Endometrial microvascular endothelial cells (primary cell): ENCODE results near the gene PUM1. TPM values are rescaled to one million over a fixed set of nuclear protein-coding genes. Genes with fewer than 3 reads are reported as not detected.

Experiments used
- in situ Hi-C: cut with HindIII; loops from 2 replicates; pipeline ENCODE4 v1.10.0; 2017; ENCODE audit warnings: low sequenced_read_pairs, low pct_unique_long_range_greater_than_20kb; ENCODE audit errors: inconsistent ontology term
- total RNA-seq: library from RNA; depleted of rRNA; stranded (reverse); fragments of >200 nt; gene quantifications from one replicate; pipeline ENCODE4 v1.2.3, GENCODE V29; 2015; ENCODE audit errors: inconsistent ontology term

PUM1 gene
- total RNA-seq, 1 donor from 2014 or later: 72.1 TPM

- in situ Hi-C loops: no loop called here
Observed at GRCh38 chr1:30892671-30893073, 172.8 kb downstream of the PUM1 start.

- in situ Hi-C loops: no loop called here
Observed at GRCh38 chr1:30891227-30891552, 174.3 kb downstream of the PUM1 start.

GRCh38 chr1:30890502-30891226 is 174.9 kb downstream of the PUM1 start:
- in situ Hi-C loops: no loop called here

GRCh38 chr1:30889511-30889910 is 176.0 kb downstream of the PUM1 start:
- in situ Hi-C loops: no loop called here

- in situ Hi-C loops: no loop called here
Observed at GRCh38 chr1:30888975-30889374, 176.5 kb downstream of the PUM1 start.

GRCh38 chr1:30888391-30888790 is 177.1 kb downstream of the PUM1 start:
- in situ Hi-C loops: no loop called here

GRCh38 chr1:30887485-30888315 is 177.8 kb downstream of the PUM1 start:
- in situ Hi-C loops: no loop called here

GRCh38 chr1:30886710-30887428 is 178.6 kb downstream of the PUM1 start:
- in situ Hi-C loops: no loop called here

GRCh38 chr1:30885570-30886522 is 179.7 kb downstream of the PUM1 start:
- in situ Hi-C loops: no loop called here

GRCh38 chr1:30884723-30885122 is 180.8 kb downstream of the PUM1 start:
- in situ Hi-C loops: no loop called here

GRCh38 chr1:30883389-30884172 is 181.9 kb downstream of the PUM1 start:
- in situ Hi-C loops: no loop called here

GRCh38 chr1:30882678-30883388 is 182.7 kb downstream of the PUM1 start:
- in situ Hi-C loops: no loop called here

Other genes with a start within 250 kb of the PUM1 start
- 8.5 TPM for gene SDC3, start 157.0 kb downstream of the PUM1 start, total RNA-seq
- not detected for gene NKAIN1, start 174.2 kb upstream of the PUM1 start, total RNA-seq
- 131 TPM for gene SNRNP40, start 231.1 kb upstream of the PUM1 start, total RNA-seq
- 31.9 TPM for gene ZCCHC17, start 231.3 kb upstream of the PUM1 start, total RNA-seq